K562 (cell line): ENCODE results near the gene CHODL. TPM values are rescaled to one million over a fixed set of nuclear protein-coding genes. Genes with fewer than 3 reads are reported as not detected.

Experiments used
- ATAC-seq: fragments of 200-7000 bp; cut with Tn5 transposase; 3 replicates; pipeline ENCODE4 v1.9.1; 2020; ENCODE audit warnings: moderate library complexity
- BruUV-seq: library from RNA; stranded (reverse); fragments of 400-500 nt; replicated peaks from 2 replicates; lab custom pipeline; 2021; lab: Mats Ljungman, UMichigan
- CTCF ChIA-PET: fragments of 300-600 bp; formaldehyde crosslinking; extraction: SDS; loops from one replicate; lab custom pipeline; 2021; ENCODE audit warnings: low intra/inter-chr PET ratio; lab: Yijun Ruan, JAX
- POLR2A ChIA-PET: fragments of 300-600, 350-650 bp; sonication (Branson Sonifier 250); formaldehyde crosslinking; extraction: SDS; loops from one replicate; lab custom pipeline; 2021; ENCODE audit warnings: antibody characterized with exemption, inconsistent platforms; lab: Yijun Ruan, JAX
- DNase-seq, 4 experiments: peaks; one replicate each; pipeline versions ENCODE4 v3.0.0 to v3.0.0-alpha.2; 2011 to 2018; ENCODE audit warnings: low spot score in 3 of 4, mixed read lengths in 3 of 4; ENCODE audit errors: extremely low read depth in 1 of 4
- FAIRE-seq: peaks from 2 replicates; lab custom pipeline; 2011; peaks lifted over from hg19 to GRCh38; lab: Jason Lieb, UNC
- H2AFZ ChIP-seq: 2 replicates; pipeline ENCODE4 v1.6.0; 2011; ENCODE audit warnings: low read depth, low read length, control low read depth, inconsistent platforms
- H3K27ac ChIP-seq: fragments of 200-600 bp; 3 replicates; pipeline ENCODE4 v1.8.0; 2011; ENCODE audit warnings: low read depth, mild to moderate bottlenecking, control low read depth, inconsistent platforms, low read length, moderate library complexity, mixed read lengths; ENCODE audit errors: extremely low read depth
- H3K27me3 ChIP-seq, 2 experiments: fragments of 300-600 bp in 1 of 2; 2 replicates in 1 of 2; 3 replicates in 1 of 2; pipeline versions ENCODE4 v1.6.0 to v1.8.0; 2011; ENCODE audit warnings: inconsistent platforms in 2 of 2, low read length in 2 of 2, mild to moderate bottlenecking in 1 of 2, mixed read lengths in 1 of 2, moderate library complexity in 1 of 2; ENCODE audit not compliant: control insufficient read depth in 2 of 2, insufficient read depth in 2 of 2
- H3K36me3 ChIP-seq: fragments of 300-600 bp; 3 replicates; pipeline ENCODE4 v1.8.0; 2011; ENCODE audit warnings: mild to moderate bottlenecking, low read length, inconsistent platforms; ENCODE audit not compliant: control insufficient read depth, insufficient read depth
- H3K4me1 ChIP-seq, 2 experiments: fragments of 200-600 bp in 1 of 2; replicated peaks in 1 of 2; 2 replicates in 1 of 2; 3 replicates in 1 of 2; pipeline versions ENCODE4 v1.5.1 to v1.8.0; 2011; ENCODE audit warnings: inconsistent platforms in 2 of 2, low read length in 2 of 2, mild to moderate bottlenecking in 1 of 2, mixed read lengths in 1 of 2, moderate library complexity in 1 of 2; ENCODE audit not compliant: control insufficient read depth in 2 of 2, insufficient read depth in 2 of 2
- H3K4me2 ChIP-seq: 2 replicates; pipeline ENCODE4 v1.6.1; 2011; ENCODE audit warnings: low read length, control low read depth, inconsistent platforms, mixed read lengths; ENCODE audit not compliant: insufficient read depth
- H3K4me3 ChIP-seq: fragments of 200-600 bp; sonication (generic), shearing (Covaris generic); 2 replicates; pipeline ENCODE4 v1.5.1; 2016; ENCODE audit warnings: control low read depth, inconsistent platforms
- H3K79me2 ChIP-seq: fragments of 200-600 bp; 3 replicates; pipeline ENCODE4 v1.8.0; 2011; ENCODE audit warnings: low read length, inconsistent platforms; ENCODE audit not compliant: control insufficient read depth, insufficient read depth
- H3K9ac ChIP-seq, 2 experiments: 2 replicates each; pipeline versions ENCODE4 v1.6.0 to v1.6.1; 2011; ENCODE audit warnings: low read depth in 2 of 2, low read length in 2 of 2, control low read depth in 1 of 2, inconsistent platforms in 1 of 2, mild to moderate bottlenecking in 1 of 2, mixed read lengths in 1 of 2; ENCODE audit not compliant: insufficient read depth in 1 of 2
- H3K9me1 ChIP-seq: one replicate; pipeline ENCODE4 v1.6.0; 2011; ENCODE audit warnings: inconsistent platforms, mild to moderate bottlenecking, low read length, moderate library complexity; ENCODE audit not compliant: control insufficient read depth, insufficient read depth
- H3K9me3 ChIP-seq: replicated peaks from 2 replicates; pipeline ENCODE4 v1.5.1; 2011; ENCODE audit warnings: low read depth, low read length, inconsistent platforms; ENCODE audit not compliant: control insufficient read depth, insufficient read depth
- H4K20me1 ChIP-seq: replicated peaks from 2 replicates; pipeline ENCODE4 v1.6.1; 2011; ENCODE audit warnings: low read length, inconsistent platforms, mixed read lengths; ENCODE audit not compliant: control insufficient read depth, insufficient read depth
- C11orf30 ChIP-seq: fragments of 450-650 bp; IDR thresholded peaks from 2 replicates; pipeline ENCODE4 v1.6.1; 2016; ENCODE audit warnings: low read depth, mild to moderate bottlenecking
- CGGBP1 ChIP-seq: fragments of 250-450 bp; sonication (Bioruptor Pico); IDR thresholded peaks from 2 replicates; pipeline ENCODE4 v1.9.0; 2021; ENCODE audit warnings: mild to moderate bottlenecking
- E2F3 ChIP-seq: fragments of 250-450 bp; sonication (Bioruptor Pico); IDR thresholded peaks from 2 replicates; pipeline ENCODE4 v1.4.0; 2020; ENCODE audit warnings: mild to moderate bottlenecking
- ELF4 ChIP-seq: fragments of 450-650 bp; formaldehyde crosslinking; IDR thresholded peaks from 2 replicates; pipeline ENCODE4 v1.4.0; 2022; ENCODE audit warnings: missing genetic modification characterization
- HDAC6 ChIP-seq: IDR thresholded peaks from 2 replicates; pipeline ENCODE4 v1.6.1; 2012; ENCODE audit warnings: low read depth, mild to moderate bottlenecking, control low read depth, inconsistent platforms, low read length, moderate library complexity
- HINFP ChIP-seq: fragments of 450-650 bp; conservative IDR thresholded peaks from 2 replicates; pipeline ENCODE4 v1.6.1; 2016; ENCODE audit warnings: missing genetic modification characterization, low read depth, mild to moderate bottlenecking, control low read depth, missing compliant biosample characterization
- HOXB6 ChIP-seq: fragments of 250-450 bp; sonication (Bioruptor Pico); IDR thresholded peaks from 2 replicates; pipeline ENCODE4 v1.5.1; 2022; ENCODE audit warnings: mild to moderate bottlenecking, borderline replicate concordance
- MAZ ChIP-seq, 2 experiments: fragments of 450-650 bp in 1 of 2; sonication (generic) in 1 of 2; formaldehyde crosslinking; IDR thresholded peaks in 1 of 2; conservative IDR thresholded peaks in 1 of 2; 2 replicates each; pipeline versions ENCODE4 v1.4.0 to v1.5.0; 2020; ENCODE audit warnings: mild to moderate bottlenecking in 1 of 2, missing genetic modification reagents in 1 of 2
- MNT ChIP-seq, 2 experiments: fragments of 450-650 bp; conservative IDR thresholded peaks; 2 replicates each; pipeline ENCODE4 v1.6.1; 2017; ENCODE audit warnings: mild to moderate bottlenecking in 2 of 2, moderate library complexity in 2 of 2
- NFIX ChIP-seq: fragments of 250-450 bp; sonication (Bioruptor Pico); IDR thresholded peaks from 2 replicates; pipeline ENCODE4 v1.4.0; 2020; ENCODE audit warnings: low read depth, mild to moderate bottlenecking, moderate library complexity
- PRMT5 ChIP-seq: sonication (generic); formaldehyde crosslinking; IDR thresholded peaks from 2 replicates; pipeline ENCODE4 v1.5.0; 2020; ENCODE audit warnings: missing genetic modification reagents
- PTBP1 ChIP-seq: fragments of 200-400 bp; formaldehyde crosslinking; IDR thresholded peaks from 2 replicates; pipeline ENCODE4 v1.6.1; 2017; ENCODE audit warnings: low read depth, low read length
- SRSF7 ChIP-seq: fragments of 200-400 bp; formaldehyde crosslinking; optimal IDR thresholded peaks from 2 replicates; pipeline ENCODE3; 2017; ENCODE audit warnings: mild to moderate bottlenecking, low read depth, low read length
- XRCC4 ChIP-seq: IDR thresholded peaks from one replicate; pipeline ENCODE4 v1.6.1; 2011; ENCODE audit not compliant: insufficient read depth, insufficient read length; ENCODE audit errors: extremely low read depth
- ZNF124 ChIP-seq: sonication (generic); formaldehyde crosslinking; IDR thresholded peaks from 2 replicates; pipeline ENCODE4 v1.8.1; 2022; ENCODE audit warnings: missing genetic modification reagents
- ZNF3 ChIP-seq: fragments of 250-450 bp; sonication (Bioruptor Pico); IDR thresholded peaks from 2 replicates; pipeline ENCODE4 v1.5.0; 2021; ENCODE audit warnings: mild to moderate bottlenecking, moderate library complexity
- ZNF324 ChIP-seq: fragments of 250-450 bp; sonication (Bioruptor Pico); IDR thresholded peaks from 2 replicates; pipeline ENCODE4 v1.4.0; 2020; ENCODE audit warnings: mild to moderate bottlenecking
- ZNF512 ChIP-seq: IDR thresholded peaks from 2 replicates; pipeline ENCODE4 v1.6.1; 2016; ENCODE audit warnings: missing genetic modification characterization, missing compliant biosample characterization
- WGBS: fragments of 100-300 bp; shearing (Covaris generic); methylation state at CpG from one replicate; pipeline ENCODE4 v1.1.6; 2016; ENCODE audit warnings: low coverage, mixed read lengths; ENCODE audit not compliant: insufficient coverage; ENCODE audit errors: missing lambda C conversion rate; 5-methylcytosine and 5-hydroxymethylcytosine counted together
- in situ Hi-C: fragments of 300-500 bp; cut with MboI; formaldehyde crosslinking; loops from 4 replicates; pipeline ENCODE4 v1.15.0; 2018; ENCODE audit warnings: inconsistent platforms, mixed read lengths
- intact Hi-C: fragments of 100-400 bp; cut with micrococcal nuclease; formaldehyde crosslinking; loops from 2 replicates; pipeline ENCODE4 v1.14.2; 2022
- polyA plus RNA-seq, 8 experiments: library from polyadenylated mRNA; depleted of rRNA in 4 of 8; stranded (reverse) in 5 of 8; unstranded in 3 of 8; fragments of >200 nt; fragmentation: Nextera tagmentation in 2 of 8; fragmentation: Illumina TruSeq in 1 of 8; extraction: Ambion mirVana in 2 of 8; extraction: Trizol in 1 of 8; gene quantifications; 2 replicates each; pipeline versions ENCODE4 v1.2.1 to v1.2.3, GENCODE V29; 2011 to 2014; ENCODE audit warnings: inconsistent platforms in 1 of 8, missing spikeins in 1 of 8
- total RNA-seq, 7 experiments: library from RNA; depleted of rRNA in 6 of 7; stranded (reverse); fragments of >200 nt in 6 of 7; fragmentation: Illumina TruSeq in 2 of 7; extraction: Trizol in 2 of 7; gene quantifications; 2 replicates each; pipeline versions ENCODE4 v1.2.1 to v1.2.3, GENCODE V29; 2011 to 2021; ENCODE audit warnings: low replicate concordance in 1 of 7

CHODL gene
- total and polyA plus RNA-seq, 9 of the 15 experiments (the other 6 are each of a cell fraction or from before 2014, with no cell fraction given) = not detected

GRCh38 chr21:18245464-18245967 lies 883 bp downstream of the CHODL start (continued):
- no peak for TF ChIP-seq ELF4
- no peak for TF ChIP-seq MNT (conservative IDR thresholded peaks at IDR 0.05)
- no peak for TF ChIP-seq ZNF324 (CRISPR knock-in tag)
- no peak for TF ChIP-seq HOXB6 (CRISPR knock-in tag)

- H3K36me3 ChIP-seq = no peaks in the 10 kb centered on the region
- H3K79me2 ChIP-seq = no peaks in the 10 kb centered on the region
- no peak overlapping the region for H3K9ac ChIP-seq
- no peak overlapping the region for H3K27ac ChIP-seq
- BruUV-seq = no TSS peak
- no peaks in the 10 kb centered on the region for H4K20me1 ChIP-seq
- no peak overlapping the region for H2AFZ ChIP-seq
- FAIRE-seq = no peak
- no peak overlapping the region for H3K4me3 ChIP-seq
- H3K4me1 ChIP-seq = no peaks in the 10 kb centered on the region
- no peak for DNase-seq
- H3K27me3 ChIP-seq = no peaks in the 10 kb centered on the region
- H3K4me2 ChIP-seq = no peak overlapping the region
- WGBS = 0% methylated on average over 1 of the region's 1 CpG
- H3K9me1 ChIP-seq = no peaks in the 10 kb centered on the region
- H3K9me3 ChIP-seq = peaks cover 2% of the 10 kb centered on the region; the same call in 1 of the 2 replicates
- POLR2A ChIA-PET = no interaction called here
- in situ Hi-C loops (no loop called here), intact Hi-C loops (no loop called here)
- CTCF ChIA-PET = no interaction called here
- no peak for ATAC-seq
- TF ChIP-seq PTBP1 = no peak
- TF ChIP-seq CGGBP1 = no peak
- TF ChIP-seq ZNF512 (tag) = no peak
- TF ChIP-seq NFIX (CRISPR knock-in tag) = no peak
- TF ChIP-seq PRMT5 (CRISPR knock-in tag) = no peak
- no peak for TF ChIP-seq SRSF7
- no peak for TF ChIP-seq E2F3 (CRISPR knock-in tag)
- peak; percentile 66; the same call in 1 of the 2 replicates for TF ChIP-seq C11orf30
- no peak for TF ChIP-seq ZNF124 (CRISPR knock-in tag)
- TF ChIP-seq MAZ (CRISPR knock-in tag; conservative IDR thresholded peaks at IDR 0.05 in 1 of 2, IDR thresholded peaks at IDR 0.05 in 1 of 2) = no peak
- TF ChIP-seq ZNF3 (CRISPR knock-in tag) = no peak
- no peak for TF ChIP-seq HINFP (tag)
- no peak for TF ChIP-seq HDAC6
- no peak for TF ChIP-seq XRCC4
Measured at GRCh38 chr21:18248171-18248570, 3.5 kb downstream of the CHODL start.
